Astrocyte (in vitro differentiated cells and primary cell): Measurements from ENCODE around the gene SLC66A1. TPM values are rescaled to one million over a fixed set of nuclear protein-coding genes. Genes with fewer than 3 reads are reported as not detected.
A peak's percentile ranks its signal among the peaks of the same experiment; 100 is the strongest.

ENCODE experiments used
- DNase-seq: peaks from one replicate; pipeline ENCODE4 v3.0.0-alpha.2; 2010; ENCODE audit warnings: low read depth
- FAIRE-seq: peaks from 2 replicates; lab custom pipeline; 2011; peaks lifted over from hg19 to GRCh38; lab: Jason Lieb, UNC
- H2AFZ ChIP-seq: 2 replicates; pipeline ENCODE4 v1.6.0; 2012; ENCODE audit warnings: low read depth, low read length, inconsistent platforms
- H3K27ac ChIP-seq: 2 replicates; pipeline ENCODE4 v1.5.1; 2011; ENCODE audit warnings: low read depth, low read length, inconsistent platforms
- H3K27me3 ChIP-seq: 2 replicates; pipeline ENCODE4 v1.6.0; 2011; ENCODE audit warnings: low read length, inconsistent platforms; ENCODE audit not compliant: insufficient read depth
- H3K36me3 ChIP-seq: 2 replicates; pipeline ENCODE4 v1.5.1; 2011; ENCODE audit warnings: low read length, inconsistent platforms; ENCODE audit not compliant: insufficient read depth
- H3K4me1 ChIP-seq: 2 replicates; pipeline ENCODE4 v1.5.1; 2011; ENCODE audit warnings: low read length, inconsistent platforms; ENCODE audit not compliant: insufficient read depth
- H3K4me2 ChIP-seq: 2 replicates; pipeline ENCODE4 v1.6.0; 2012; ENCODE audit warnings: low read length, inconsistent platforms
- H3K4me3 ChIP-seq: 2 replicates; pipeline ENCODE4 v1.5.1; 2011; ENCODE audit warnings: low read depth, mild to moderate bottlenecking, low read length, inconsistent platforms; ENCODE audit not compliant: insufficient read depth
- H3K79me2 ChIP-seq: 2 replicates; pipeline ENCODE4 v1.6.0; 2012; ENCODE audit warnings: mild to moderate bottlenecking, low read length, inconsistent platforms; ENCODE audit not compliant: insufficient read depth
- H3K9ac ChIP-seq: 2 replicates; pipeline ENCODE4 v1.6.0; 2012; ENCODE audit warnings: mild to moderate bottlenecking, low read length, inconsistent platforms
- H3K9me3 ChIP-seq: 2 replicates; pipeline ENCODE4 v1.5.1; 2012; ENCODE audit warnings: low read depth, mild to moderate bottlenecking, low read length, inconsistent platforms; ENCODE audit not compliant: insufficient read depth
- H4K20me1 ChIP-seq: 2 replicates; pipeline ENCODE4 v1.6.0; 2012; ENCODE audit warnings: low read length, inconsistent platforms; ENCODE audit not compliant: insufficient read depth
- H3K27ac Mint-ChIP-seq: one replicate; pipeline ENCODE4 v1.8.0; 2021; ENCODE audit warnings: mild to moderate bottlenecking, mixed read lengths; ENCODE audit not compliant: unreplicated experiment
- H3K27me3 Mint-ChIP-seq: one replicate; pipeline ENCODE4 v1.8.0; 2021; ENCODE audit warnings: low read depth, mixed read lengths; ENCODE audit not compliant: unreplicated experiment
- H3K36me3 Mint-ChIP-seq: one replicate; pipeline ENCODE4 v1.8.0; 2021; ENCODE audit warnings: low read depth, mixed read lengths; ENCODE audit not compliant: unreplicated experiment
- H3K4me1 Mint-ChIP-seq: one replicate; pipeline ENCODE4 v1.8.0; 2021; ENCODE audit warnings: low read depth, mixed read lengths; ENCODE audit not compliant: unreplicated experiment
- H3K4me3 Mint-ChIP-seq: one replicate; pipeline ENCODE4 v1.8.0; 2021; ENCODE audit warnings: mild to moderate bottlenecking, moderate library complexity, mixed read lengths; ENCODE audit not compliant: unreplicated experiment
- H3K9me3 Mint-ChIP-seq: one replicate; pipeline ENCODE4 v1.8.0; 2021; ENCODE audit warnings: mild to moderate bottlenecking, mixed read lengths; ENCODE audit not compliant: unreplicated experiment
- EZH2 ChIP-seq: IDR thresholded peaks from 2 replicates; pipeline ENCODE4 v1.6.1; 2012; ENCODE audit warnings: mild to moderate bottlenecking, low read length, inconsistent platforms; ENCODE audit not compliant: insufficient read depth
- total RNA-seq: library from RNA; stranded (reverse); gene quantifications from 2 replicates; pipeline ENCODE4 v1.2.1, GENCODE V29; 2021
- TF ChIP-seq, protein P1 (sequence below): IDR thresholded peaks from 2 replicates; pipeline ENCODE4 v1.5.1; 2011; ENCODE audit warnings: low read depth, mild to moderate bottlenecking, inconsistent platforms, low read length, moderate library complexity; ENCODE audit not compliant: insufficient read depth

The SLC66A1 gene
- total RNA-seq, 1 donor from 2014 or later = 21.5 TPM

- H2AFZ ChIP-seq = no peak overlapping the region
- no peaks in the 10 kb centered on the region for H3K27me3 ChIP-seq
- Mint-ChIP-seq H3K36me3 (peaks cover 15% of the 10 kb centered on the region), H3K9me3 (no peaks in the 10 kb centered on the region), H3K27ac (no peak overlapping the region), H3K4me1 (peaks cover 17% of the 10 kb centered on the region), H3K27me3 (no peaks in the 10 kb centered on the region), H3K4me3 (no peak overlapping the region)
- FAIRE-seq (no peak), DNase-seq (peak; percentile 40)
- TF ChIP-seq, protein P1, sequence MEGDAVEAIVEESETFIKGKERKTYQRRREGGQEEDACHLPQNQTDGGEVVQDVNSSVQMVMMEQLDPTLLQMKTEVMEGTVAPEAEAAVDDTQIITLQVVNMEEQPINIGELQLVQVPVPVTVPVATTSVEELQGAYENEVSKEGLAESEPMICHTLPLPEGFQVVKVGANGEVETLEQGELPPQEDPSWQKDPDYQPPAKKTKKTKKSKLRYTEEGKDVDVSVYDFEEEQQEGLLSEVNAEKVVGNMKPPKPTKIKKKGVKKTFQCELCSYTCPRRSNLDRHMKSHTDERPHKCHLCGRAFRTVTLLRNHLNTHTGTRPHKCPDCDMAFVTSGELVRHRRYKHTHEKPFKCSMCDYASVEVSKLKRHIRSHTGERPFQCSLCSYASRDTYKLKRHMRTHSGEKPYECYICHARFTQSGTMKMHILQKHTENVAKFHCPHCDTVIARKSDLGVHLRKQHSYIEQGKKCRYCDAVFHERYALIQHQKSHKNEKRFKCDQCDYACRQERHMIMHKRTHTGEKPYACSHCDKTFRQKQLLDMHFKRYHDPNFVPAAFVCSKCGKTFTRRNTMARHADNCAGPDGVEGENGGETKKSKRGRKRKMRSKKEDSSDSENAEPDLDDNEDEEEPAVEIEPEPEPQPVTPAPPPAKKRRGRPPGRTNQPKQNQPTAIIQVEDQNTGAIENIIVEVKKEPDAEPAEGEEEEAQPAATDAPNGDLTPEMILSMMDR = no peak
- no peak for TF ChIP-seq EZH2
- no peaks in the 10 kb centered on the region for H3K9me3 ChIP-seq
- H3K79me2 ChIP-seq = peaks cover 81% of the 10 kb centered on the region
- H3K9ac ChIP-seq = no peak overlapping the region
- H3K36me3 ChIP-seq = peaks cover 15% of the 10 kb centered on the region
- no peak overlapping the region for H3K4me2 ChIP-seq
- H3K4me1 ChIP-seq = no peaks in the 10 kb centered on the region
- H3K4me3 ChIP-seq = no peak overlapping the region
- peaks cover 92% of the 10 kb centered on the region for H4K20me1 ChIP-seq
- H3K27ac ChIP-seq = no peak overlapping the region
These were observed 49.6 kb downstream of the SLC66A1 start for GRCh38 chr1:19361611-19362147.

- H4K20me1 ChIP-seq = peaks cover 96% of the 10 kb centered on the region
- H2AFZ ChIP-seq = no peak overlapping the region
- H3K27ac Mint-ChIP-seq = no peak overlapping the region
- H3K4me2 ChIP-seq = no peak overlapping the region
- no peak overlapping the region for H3K4me3 Mint-ChIP-seq
- H3K27me3 ChIP-seq = no peaks in the 10 kb centered on the region
- peaks cover 80% of the 10 kb centered on the region for H3K79me2 ChIP-seq
- no peak overlapping the region for H3K27ac ChIP-seq
- H3K27me3 Mint-ChIP-seq = no peaks in the 10 kb centered on the region
- DNase-seq (no peak), FAIRE-seq (no peak)
- no peaks in the 10 kb centered on the region for H3K4me1 ChIP-seq
- H3K9ac ChIP-seq = no peak overlapping the region
- peaks cover 15% of the 10 kb centered on the region for H3K36me3 Mint-ChIP-seq
- no peak for TF ChIP-seq EZH2
- TF ChIP-seq, protein P1 = no peak
- no peak overlapping the region for H3K4me3 ChIP-seq
- H3K4me1 Mint-ChIP-seq = peaks cover 17% of the 10 kb centered on the region
- H3K36me3 ChIP-seq = peaks cover 15% of the 10 kb centered on the region
- H3K9me3 Mint-ChIP-seq = no peaks in the 10 kb centered on the region
- H3K9me3 ChIP-seq = no peaks in the 10 kb centered on the region
These were observed 51.5 kb downstream of the SLC66A1 start for GRCh38 chr1:19363536-19364152.

DNA sequence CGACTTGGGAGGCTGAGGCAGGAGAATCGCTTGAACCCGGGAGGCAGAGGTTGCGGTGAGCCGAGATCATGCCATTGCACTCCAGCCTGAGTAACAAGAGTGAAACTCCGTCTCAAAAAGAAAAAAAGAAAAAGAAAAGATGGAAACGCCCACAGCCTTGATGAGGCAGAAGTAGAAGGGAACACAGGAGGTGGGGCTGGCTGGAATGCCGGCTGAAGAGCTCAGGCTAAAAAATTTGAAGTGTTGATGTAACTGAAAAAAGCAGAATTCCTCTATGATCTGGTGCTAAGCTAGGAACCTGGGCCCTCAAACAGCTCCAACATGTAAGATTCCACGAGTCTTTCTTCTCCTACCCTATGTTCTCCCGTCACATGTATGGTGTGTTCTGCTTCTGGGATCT, 53.6 kb downstream of the SLC66A1 start:
- Histone ChIP-seq H3K79me2 (peaks cover 81% of the 10 kb centered on the region), H3K9me3 (no peaks in the 10 kb centered on the region), H3K27me3 (no peaks in the 10 kb centered on the region), H4K20me1 (peaks cover 96% of the 10 kb centered on the region), H3K4me1 (no peaks in the 10 kb centered on the region), H3K36me3 (peaks cover 14% of the 10 kb centered on the region), H3K4me3 (no peak overlapping the region), H3K4me2 (no peak overlapping the region), H2AFZ (no peak overlapping the region), H3K27ac (no peak overlapping the region), H3K9ac (no peak overlapping the region)
- FAIRE-seq = no peak
- no peak for DNase-seq
- Mint-ChIP-seq H3K27ac (peak overlapping the region; percentile 62), H3K4me3 (no peak overlapping the region), H3K27me3 (no peaks in the 10 kb centered on the region), H3K36me3 (peaks cover 16% of the 10 kb centered on the region), H3K4me1 (peaks cover 17% of the 10 kb centered on the region), H3K9me3 (no peaks in the 10 kb centered on the region)
- TF ChIP-seq, protein P1 = no peak
- no peak for TF ChIP-seq EZH2
